ENCODE data around the gene SWT1.
"Not testable (repeated sequence)": the region's sequence is repeated elsewhere in the genome, so short reads cannot be mapped to it uniquely, and the experiment has no call there.

SWT1 gene

GRCh38 chr1:185238447-185238846 lies 81.5 kb downstream of the SWT1 start:
- DNase-seq (ENCODE audit: low read depth) = no peak
- no peak overlapping the region for H3K4me3 ChIP-seq (ENCODE audit: low read depth, low read length)

GRCh38 chr1:185239861-185240260 lies 82.9 kb downstream of the SWT1 start:
- no peak overlapping the region for H3K4me3 ChIP-seq (ENCODE audit: low read depth, low read length)
- no peak for DNase-seq (ENCODE audit: low read depth)

GRCh38 chr1:185241127-185241526 lies 84.2 kb downstream of the SWT1 start:
- DNase-seq (ENCODE audit: low read depth) = no peak
- H3K4me3 ChIP-seq (ENCODE audit: low read depth, low read length) = no peak overlapping the region

- H3K4me3 ChIP-seq (ENCODE audit: low read depth, low read length) = no peak overlapping the region
- DNase-seq (ENCODE audit: low read depth) = peak; percentile 66
These were observed 87.2 kb downstream of the SWT1 start for GRCh38 chr1:185244015-185244747.

GRCh38 chr1:185245466-185245865 lies 88.5 kb downstream of the SWT1 start:
- H3K4me3 ChIP-seq (ENCODE audit: low read depth, low read length) = no peak overlapping the region
- DNase-seq (ENCODE audit: low read depth) = no peak

GRCh38 chr1:185249563-185249962 lies 92.6 kb downstream of the SWT1 start:
- no peak for DNase-seq (ENCODE audit: low read depth)
- no peak overlapping the region for H3K4me3 ChIP-seq (ENCODE audit: low read depth, low read length)

GRCh38 chr1:185250063-185250462 lies 93.1 kb downstream of the SWT1 start:
- no peak overlapping the region for H3K4me3 ChIP-seq (ENCODE audit: low read depth, low read length)
- DNase-seq (ENCODE audit: low read depth) = no peak

GRCh38 chr1:185251928-185252327 lies 95.0 kb downstream of the SWT1 start:
- H3K4me3 ChIP-seq (ENCODE audit: low read depth, low read length); DNase-seq (ENCODE audit: low read depth): not testable (repeated sequence)

- not testable (repeated sequence) for H3K4me3 ChIP-seq (ENCODE audit: low read depth, low read length); DNase-seq (ENCODE audit: low read depth)
These were observed 95.4 kb downstream of the SWT1 start for GRCh38 chr1:185252404-185252803.

GRCh38 chr1:185255595-185255994 lies 98.6 kb downstream of the SWT1 start:
- H3K4me3 ChIP-seq (ENCODE audit: low read depth, low read length); DNase-seq (ENCODE audit: low read depth): not testable (repeated sequence)

GRCh38 chr1:185257116-185257949 lies 100.4 kb downstream of the SWT1 start:
- not testable (repeated sequence) for H3K4me3 ChIP-seq (ENCODE audit: low read depth, low read length); DNase-seq (ENCODE audit: low read depth)

- no peak for DNase-seq (ENCODE audit: low read depth)
- H3K4me3 ChIP-seq (ENCODE audit: low read depth, low read length) = no peak overlapping the region
These were observed 100.9 kb downstream of the SWT1 start for GRCh38 chr1:185257950-185258208.

GRCh38 chr1:185258676-185259075 lies 101.7 kb downstream of the SWT1 start:
- no peak overlapping the region for H3K4me3 ChIP-seq (ENCODE audit: low read depth, low read length)
- no peak for DNase-seq (ENCODE audit: low read depth)

GRCh38 chr1:185260611-185261010 lies 103.6 kb downstream of the SWT1 start:
- no peak overlapping the region for H3K4me3 ChIP-seq (ENCODE audit: low read depth, low read length)
- no peak for DNase-seq (ENCODE audit: low read depth)

- no peak overlapping the region for H3K4me3 ChIP-seq (ENCODE audit: low read depth, low read length)
- no peak for DNase-seq (ENCODE audit: low read depth)
These were observed 105.2 kb downstream of the SWT1 start for GRCh38 chr1:185262151-185262550.

- no peak for DNase-seq (ENCODE audit: low read depth)
- no peak overlapping the region for H3K4me3 ChIP-seq (ENCODE audit: low read depth, low read length)
These were observed 106.3 kb downstream of the SWT1 start for GRCh38 chr1:185263292-185263691.

- no peak for DNase-seq (ENCODE audit: low read depth)
- no peak overlapping the region for H3K4me3 ChIP-seq (ENCODE audit: low read depth, low read length)
These were observed 106.8 kb downstream of the SWT1 start for GRCh38 chr1:185263780-185264179.

- H3K4me3 ChIP-seq (ENCODE audit: low read depth, low read length) = no peak overlapping the region
- DNase-seq (ENCODE audit: low read depth) = no peak
These were observed 108.3 kb downstream of the SWT1 start for GRCh38 chr1:185265314-185265713.

- DNase-seq (ENCODE audit: low read depth) = no peak
- no peak overlapping the region for H3K4me3 ChIP-seq (ENCODE audit: low read depth, low read length)
These were observed 110.3 kb downstream of the SWT1 start for GRCh38 chr1:185267301-185267700.

- no peak for DNase-seq (ENCODE audit: low read depth)
- H3K4me3 ChIP-seq (ENCODE audit: low read depth, low read length) = no peak overlapping the region
These were observed 110.7 kb downstream of the SWT1 start for GRCh38 chr1:185267701-185268100.

GRCh38 chr1:185268352-185268751 lies 111.4 kb downstream of the SWT1 start:
- H3K4me3 ChIP-seq (ENCODE audit: low read depth, low read length) = no peak overlapping the region
- DNase-seq (ENCODE audit: low read depth) = no peak

Measured in skeletal muscle cell (primary cell).